ENCODE data around the gene PGGT1B.

DNA sequence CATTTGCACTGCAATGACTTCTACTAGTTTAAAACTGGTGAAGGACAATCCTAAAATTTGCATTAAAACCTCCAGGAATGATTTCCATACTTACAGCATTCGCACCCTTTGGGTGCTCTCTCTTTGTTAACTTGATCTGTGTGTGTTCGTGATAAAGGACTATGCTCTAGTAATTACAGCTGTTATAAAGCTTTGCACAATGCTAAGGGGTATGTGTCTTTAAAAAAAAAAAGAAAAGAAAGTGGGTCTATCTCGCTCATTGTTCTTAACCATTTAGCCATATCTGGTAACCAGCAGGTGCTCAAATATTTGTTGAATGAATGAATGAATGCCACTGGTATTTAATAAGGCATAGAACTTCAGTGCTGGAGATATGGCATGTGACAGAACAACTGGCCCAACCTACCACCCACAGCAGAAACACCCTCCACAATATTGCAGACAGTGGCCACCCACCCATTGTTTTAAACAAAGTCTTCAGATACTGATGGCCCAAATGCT is 101.7 kb downstream of the PGGT1B start:
- TF ChIP-seq POLR2A (IDR thresholded peaks at IDR 0.05) = no peak
- TF ChIP-seq, protein P1, sequence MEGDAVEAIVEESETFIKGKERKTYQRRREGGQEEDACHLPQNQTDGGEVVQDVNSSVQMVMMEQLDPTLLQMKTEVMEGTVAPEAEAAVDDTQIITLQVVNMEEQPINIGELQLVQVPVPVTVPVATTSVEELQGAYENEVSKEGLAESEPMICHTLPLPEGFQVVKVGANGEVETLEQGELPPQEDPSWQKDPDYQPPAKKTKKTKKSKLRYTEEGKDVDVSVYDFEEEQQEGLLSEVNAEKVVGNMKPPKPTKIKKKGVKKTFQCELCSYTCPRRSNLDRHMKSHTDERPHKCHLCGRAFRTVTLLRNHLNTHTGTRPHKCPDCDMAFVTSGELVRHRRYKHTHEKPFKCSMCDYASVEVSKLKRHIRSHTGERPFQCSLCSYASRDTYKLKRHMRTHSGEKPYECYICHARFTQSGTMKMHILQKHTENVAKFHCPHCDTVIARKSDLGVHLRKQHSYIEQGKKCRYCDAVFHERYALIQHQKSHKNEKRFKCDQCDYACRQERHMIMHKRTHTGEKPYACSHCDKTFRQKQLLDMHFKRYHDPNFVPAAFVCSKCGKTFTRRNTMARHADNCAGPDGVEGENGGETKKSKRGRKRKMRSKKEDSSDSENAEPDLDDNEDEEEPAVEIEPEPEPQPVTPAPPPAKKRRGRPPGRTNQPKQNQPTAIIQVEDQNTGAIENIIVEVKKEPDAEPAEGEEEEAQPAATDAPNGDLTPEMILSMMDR (IDR thresholded peaks at IDR 0.05) = no peak

Data from ovary (tissue), 3 donors.